ENCODE data around the gene CETP. TPM values are rescaled to one million over a fixed set of nuclear protein-coding genes. Genes with fewer than 3 reads are reported as not detected.
"Not testable (repeated sequence)": the region's sequence is repeated elsewhere in the genome, so short reads cannot be mapped to it uniquely, and the experiment has no call there.

The CETP gene
- total RNA-seq, 4 donors from 2014 or later, result 0.40 to 4.0 (median 1.7) TPM

GRCh38 chr16:56931271-56931891 lies 30.4 kb upstream of the CETP start:
- DNase-seq, result peak in 1 of 2 donors; percentile 13
- TF ChIP-seq CTCF (IDR thresholded peaks at IDR 0.05) (no peak), POLR2A (IDR thresholded peaks at IDR 0.05) (no peak)
- H3K4me1 ChIP-seq, result peaks cover 20 to 24% of the 10 kb centered on the region in 2 donors
- peaks cover 12 to 15% of the 10 kb centered on the region in 2 donors for H3K36me3 ChIP-seq
- 28 to 41% methylated on average over 17 to 18 of the region's 25 CpGs for WGBS, 2 donors
- H3K27ac ChIP-seq, result peak overlapping the region; percentile 96 to 100 (median 97)
- intact Hi-C loops (cut with DNase I), result no loop called here
- H3K27me3 ChIP-seq, result no peaks in the 10 kb centered on the region
- H3K9me3 ChIP-seq, result no peaks in the 10 kb centered on the region
- H3K4me3 ChIP-seq (replicated peaks in 1 of 3), result peak overlapping the region in 2 of 3 donors; percentile 2 to 100

- intact Hi-C loops (cut with DNase I), result no loop called here
- 0% methylated on average over 23 to 26 of the region's 83 CpGs for WGBS, 2 donors
These were observed 29.6 kb upstream of the CETP start, which contains the start of gene HERPUD1 for GRCh38 chr16:56931892-56932720. Gene HERPUD1 (plus strand): TSS chr16:56932142. CDS start chr16:56932245, 103 bp downstream.

GRCh38 chr16:56932721-56933619 lies 28.8 kb upstream of the CETP start:
- 3 to 5% methylated on average over 13 to 16 of the region's 25 CpGs for WGBS, 2 donors
- DNase-seq, result peak; percentile 76 to 77
- Histone ChIP-seq H3K4me3 (replicated peaks in 1 of 3) (peak overlapping the region; percentile 67 to 100 (median 80)), H3K27ac (peak overlapping the region; percentile 96 to 100 (median 97)), H3K9me3 (no peaks in the 10 kb centered on the region), H3K4me1 (peaks cover 20 to 25% of the 10 kb centered on the region in 2 donors), H3K36me3 (peaks cover 28 to 30% of the 10 kb centered on the region in 2 donors), H3K27me3 (no peaks in the 10 kb centered on the region)
- TF ChIP-seq CTCF (IDR thresholded peaks at IDR 0.05) (no peak), POLR2A (IDR thresholded peaks at IDR 0.05) (peak in 1 of 2 donors; percentile 77)
- intact Hi-C loops (cut with DNase I), result no loop called here

More at GRCh38 chr16:56931892-56932720, 29.6 kb upstream of the CETP start, which contains the start of gene HERPUD1:
- Histone ChIP-seq H3K36me3 (peaks cover 19 to 22% of the 10 kb centered on the region in 2 donors), H3K4me3 (replicated peaks in 1 of 3) (peak within 1 kb of the TSS; percentile 67 to 100 (median 80)), H3K27ac (peak within 1 kb of the TSS; percentile 96 to 100 (median 97)), H3K4me1 (peaks cover 20 to 25% of the 10 kb centered on the region in 2 donors), H3K27me3 (no peaks in the 10 kb centered on the region), H3K9me3 (no peaks in the 10 kb centered on the region)
- TF ChIP-seq CTCF (IDR thresholded peaks at IDR 0.05) (peak in 1 of 6 experiments; percentile 11), POLR2A (IDR thresholded peaks at IDR 0.05) (peak; percentile 84 to 100)
- peak; percentile 99 for DNase-seq

- intact Hi-C loops (cut with DNase I), result no loop called here
- H3K36me3 ChIP-seq, result peaks cover 38 to 40% of the 10 kb centered on the region in 2 donors
- H3K4me1 ChIP-seq, result peaks cover 20 to 25% of the 10 kb centered on the region in 2 donors
- no peaks in the 10 kb centered on the region for H3K9me3 ChIP-seq
- peak overlapping the region; percentile 15 to 100 (median 67) for H3K4me3 ChIP-seq (replicated peaks in 1 of 3)
- no peaks in the 10 kb centered on the region for H3K27me3 ChIP-seq
- WGBS, 2 donors, result 33 to 39% methylated on average over 8 of the region's 8 CpGs
- DNase-seq, result no peak
- H3K27ac ChIP-seq, result peak overlapping the region; percentile 96 to 100 (median 97)
- no peak for TF ChIP-seq CTCF (IDR thresholded peaks at IDR 0.05)
- no peak for TF ChIP-seq POLR2A (IDR thresholded peaks at IDR 0.05)
These were observed 27.7 kb upstream of the CETP start for GRCh38 chr16:56933828-56934598.

GRCh38 chr16:56934599-56935145 lies 27.1 kb upstream of the CETP start:
- intact Hi-C loops (cut with DNase I); H3K27me3 ChIP-seq; H3K9me3 ChIP-seq; DNase-seq: not testable (repeated sequence)
- WGBS, 2 donors, result 60 to 67% methylated on average over 8 of the region's 8 CpGs
- H3K36me3 ChIP-seq, result peaks cover 45 to 47% of the 10 kb centered on the region in 2 donors
- H3K4me1 ChIP-seq, result peaks cover 20 to 25% of the 10 kb centered on the region in 2 donors
- peak overlapping the region; percentile 1 to 100 (median 15) for H3K4me3 ChIP-seq (replicated peaks in 1 of 3)
- H3K27ac ChIP-seq, result peak overlapping the region in 2 of 3 donors; percentile 96 to 100

Measured in thyroid gland (tissue), 4 donors.